Epithelial cell of proximal tubule (primary cell): ENCODE data around the gene SPDYE8. TPM values are rescaled to one million over a fixed set of nuclear protein-coding genes. Genes with fewer than 3 reads are reported as not detected.

ENCODE experiments used
- total RNA-seq: library from RNA; depleted of rRNA; stranded (reverse); fragments of >200 nt; gene quantifications from 2 replicates; pipeline ENCODE4 v1.2.3, GENCODE V29; 2015

SPDYE8 gene
- total RNA-seq, 1 donor from 2014 or later = not detected

Other genes with a start within 250 kb of the SPDYE8 start
- 0.80 and 1.3 TPM in 2 replicates for gene TYW1B, start 201.6 kb downstream of the SPDYE8 start, total RNA-seq
- gene POM121, start 104.7 kb downstream of the SPDYE8 start, total RNA-seq = 6.6 and 9.8 TPM in 2 replicates
- not detected in 2 replicates for gene TRIM74, start 60.3 kb downstream of the SPDYE8 start, total RNA-seq
- gene SPDYE11, start 28.1 kb upstream of the SPDYE8 start, total RNA-seq = not detected in 2 replicates
- not detected in 2 replicates for gene SPDYE9, start 56.3 kb upstream of the SPDYE8 start, total RNA-seq